ENCODE results near the gene CHD6.

CHD6 gene

GRCh38 chr20:41358230-41358629 is 259.9 kb downstream of the CHD6 start:
- H3K4me3 ChIP-seq (ENCODE audit: low read length): no peak overlapping the region
- no peak for DNase-seq (ENCODE audit: low read depth)
- TF ChIP-seq CTCF (conservative IDR thresholded peaks at IDR 0.05; ENCODE audit: low read length): no peak

GRCh38 chr20:41357424-41358163 is 260.6 kb downstream of the CHD6 start:
- H3K4me3 ChIP-seq (ENCODE audit: low read length): no peak overlapping the region
- no peak for DNase-seq (ENCODE audit: low read depth)
- no peak for TF ChIP-seq CTCF (conservative IDR thresholded peaks at IDR 0.05; ENCODE audit: low read length)

GRCh38 chr20:41356951-41357350 is 261.2 kb downstream of the CHD6 start:
- no peak overlapping the region for H3K4me3 ChIP-seq (ENCODE audit: low read length)
- TF ChIP-seq CTCF (conservative IDR thresholded peaks at IDR 0.05; ENCODE audit: low read length): no peak
- DNase-seq (ENCODE audit: low read depth): no peak

GRCh38 chr20:41355598-41356203 is 262.5 kb downstream of the CHD6 start:
- no peak overlapping the region for H3K4me3 ChIP-seq (ENCODE audit: low read length)
- DNase-seq (ENCODE audit: low read depth): no peak
- no peak for TF ChIP-seq CTCF (conservative IDR thresholded peaks at IDR 0.05; ENCODE audit: low read length)

GRCh38 chr20:41355192-41355591 is 263.0 kb downstream of the CHD6 start:
- no peak overlapping the region for H3K4me3 ChIP-seq (ENCODE audit: low read length)
- no peak for TF ChIP-seq CTCF (conservative IDR thresholded peaks at IDR 0.05; ENCODE audit: low read length)
- DNase-seq (ENCODE audit: low read depth): no peak

- no peak overlapping the region for H3K4me3 ChIP-seq (ENCODE audit: low read length)
- DNase-seq (ENCODE audit: low read depth): no peak
- no peak for TF ChIP-seq CTCF (conservative IDR thresholded peaks at IDR 0.05; ENCODE audit: low read length)
Measured at GRCh38 chr20:41353530-41353929, 264.6 kb downstream of the CHD6 start.

- DNase-seq (ENCODE audit: low read depth): no peak
- no peak overlapping the region for H3K4me3 ChIP-seq (ENCODE audit: low read length)
- no peak for TF ChIP-seq CTCF (conservative IDR thresholded peaks at IDR 0.05; ENCODE audit: low read length)
Measured at GRCh38 chr20:41352666-41353065, 265.5 kb downstream of the CHD6 start.

Data from AG10803 (cell line).